ENCODE measurements around the gene DOCK6. TPM values are rescaled to one million over a fixed set of nuclear protein-coding genes. Genes with fewer than 3 reads are reported as not detected.

DOCK6 gene
- total RNA-seq, 1 donor from 2014 or later, result 95.3 TPM

DNA sequence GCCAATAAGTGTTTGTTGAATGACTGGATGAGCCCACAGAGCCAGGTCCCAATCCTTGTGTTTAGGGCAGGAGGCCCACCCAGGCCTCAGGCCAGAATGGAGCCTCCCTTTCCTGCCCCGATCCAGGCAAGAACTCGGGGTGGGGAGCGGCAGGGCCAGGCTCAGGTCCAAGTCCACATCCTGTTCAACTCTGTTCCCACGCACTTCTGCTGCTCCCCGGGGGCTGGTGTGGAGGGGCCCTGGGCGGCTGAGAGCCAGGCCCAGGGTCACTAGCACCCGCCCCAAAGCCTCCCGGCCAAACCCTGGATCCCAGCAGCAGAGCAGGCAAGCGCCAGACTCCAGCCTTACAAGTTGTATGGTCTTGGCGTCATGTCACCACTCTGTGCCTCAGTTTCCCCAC, 14.9 kb downstream of the DOCK6 start:
- DNase-seq, result peak; percentile 69

DNA sequence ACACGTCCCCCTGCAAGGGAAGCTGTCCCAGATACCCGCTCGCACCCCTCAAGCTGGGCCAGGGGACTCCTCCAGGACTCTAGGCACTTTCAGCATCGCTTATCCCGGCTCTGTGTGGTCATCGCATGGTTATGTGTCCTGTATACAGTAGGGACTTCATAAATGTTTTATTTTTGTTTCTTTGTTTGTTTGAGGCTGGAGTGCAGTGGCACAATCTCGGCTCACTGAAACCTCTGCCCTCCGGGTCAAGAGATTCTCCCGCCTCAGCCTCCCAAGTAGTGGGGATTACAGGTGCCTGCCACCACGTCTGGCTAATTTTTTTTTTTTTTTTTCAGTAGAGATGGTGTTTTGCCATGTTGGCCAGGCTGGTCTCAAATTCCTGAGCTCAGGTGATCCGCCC, 15.4 kb downstream of the DOCK6 start:
- no peak for DNase-seq

DNA sequence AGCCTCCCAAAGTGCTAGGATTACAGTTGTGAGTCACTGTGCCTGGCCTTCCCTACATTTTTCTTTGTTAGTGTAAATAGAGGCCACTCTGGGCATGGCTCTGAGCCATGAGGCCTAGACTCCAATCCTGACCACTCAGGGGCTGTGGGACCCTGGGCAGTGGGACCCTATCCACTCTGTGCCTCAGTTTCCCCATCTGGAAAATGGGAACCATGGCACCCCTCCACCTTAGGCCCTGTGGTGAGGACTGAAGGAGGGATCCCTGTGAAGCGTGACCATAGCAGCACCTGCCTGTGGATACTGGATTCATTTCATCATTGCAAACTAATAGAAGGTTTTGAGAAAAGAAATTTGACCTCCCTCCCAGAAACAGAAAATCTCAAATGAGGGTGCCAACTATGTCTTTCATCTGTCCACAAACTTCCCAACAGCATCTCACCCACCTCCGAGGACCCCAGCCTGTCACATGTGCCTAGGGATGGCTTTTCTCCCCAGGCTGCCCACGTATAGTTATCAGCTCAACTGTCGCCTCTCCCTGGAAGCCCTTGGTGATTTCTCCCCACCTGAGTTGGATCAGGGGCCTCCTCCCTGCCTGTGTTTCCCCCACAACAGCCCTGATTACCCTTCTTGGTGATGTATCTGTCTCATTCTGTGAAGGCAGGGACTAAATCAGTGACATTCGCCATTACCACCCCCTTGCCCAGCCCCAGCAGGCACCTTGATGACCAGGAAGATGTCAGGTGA, 17.3 kb downstream of the DOCK6 start:
- DNase-seq, result no peak

- DNase-seq, result no peak
Measured at GRCh38 chr19:11243798-11244169, 18.5 kb downstream of the DOCK6 start.

GRCh38 chr19:11242864-11243797, 19.2 kb downstream of the DOCK6 start:
- peak; percentile 96 for DNase-seq

DNA sequence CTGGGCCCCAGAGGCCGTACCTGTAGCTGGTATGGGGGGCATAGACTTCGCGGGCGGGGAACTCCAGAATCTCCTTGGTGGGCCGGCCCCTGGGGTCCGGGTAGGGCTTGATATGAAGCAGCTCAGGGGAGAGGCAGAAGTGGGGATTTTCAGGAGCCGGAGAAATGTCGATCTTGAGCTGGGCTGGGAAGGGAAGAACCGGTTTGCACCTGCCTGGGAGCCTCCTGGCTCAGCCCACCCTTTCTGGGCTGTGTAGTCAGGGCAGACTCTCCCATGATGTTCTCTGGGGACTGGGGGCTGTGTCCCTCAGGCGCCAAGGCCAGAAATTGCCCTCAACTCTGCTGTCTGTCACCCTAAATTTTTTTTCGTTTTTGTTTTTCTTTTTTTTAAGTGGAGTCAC, 20.3 kb downstream of the DOCK6 start:
- DNase-seq, result no peak

- DNase-seq, result no peak
Measured at GRCh38 chr19:11240008-11240444, 22.3 kb downstream of the DOCK6 start.

DNA sequence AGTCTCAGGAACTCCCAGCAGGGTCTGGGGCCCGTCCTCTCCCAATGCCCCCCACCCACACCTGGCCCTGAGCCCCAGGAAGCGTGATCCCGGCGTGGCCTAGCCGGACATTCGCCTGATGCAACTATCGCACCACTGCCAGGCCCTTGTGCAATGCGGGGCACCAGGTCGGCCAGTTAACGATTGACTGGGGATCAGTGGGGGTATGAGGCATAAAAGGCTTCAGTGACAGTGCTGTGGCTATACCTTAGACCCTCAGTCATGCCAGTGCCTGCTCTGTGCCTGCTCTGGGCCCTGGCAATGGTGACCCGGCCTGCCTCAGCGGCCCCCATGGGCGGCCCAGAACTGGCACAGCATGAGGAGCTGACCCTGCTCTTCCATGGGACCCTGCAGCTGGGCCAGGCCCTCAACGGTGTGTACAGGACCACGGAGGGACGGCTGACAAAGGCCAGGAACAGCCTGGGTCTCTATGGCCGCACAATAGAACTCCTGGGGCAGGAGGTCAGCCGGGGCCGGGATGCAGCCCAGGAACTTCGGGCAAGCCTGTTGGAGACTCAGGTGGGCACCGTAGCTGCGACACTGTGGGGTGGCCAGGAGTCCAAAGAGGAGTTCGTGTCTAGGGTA, 22.8 kb downstream of the DOCK6 start, which contains the start of gene ANGPTL8:
TSS of gene ANGPTL8 (plus strand) at position 243 of the 624 bp plus-strand sequence. CDS start at position 262, 19 bp downstream.
- DNase-seq, result no peak

DNA sequence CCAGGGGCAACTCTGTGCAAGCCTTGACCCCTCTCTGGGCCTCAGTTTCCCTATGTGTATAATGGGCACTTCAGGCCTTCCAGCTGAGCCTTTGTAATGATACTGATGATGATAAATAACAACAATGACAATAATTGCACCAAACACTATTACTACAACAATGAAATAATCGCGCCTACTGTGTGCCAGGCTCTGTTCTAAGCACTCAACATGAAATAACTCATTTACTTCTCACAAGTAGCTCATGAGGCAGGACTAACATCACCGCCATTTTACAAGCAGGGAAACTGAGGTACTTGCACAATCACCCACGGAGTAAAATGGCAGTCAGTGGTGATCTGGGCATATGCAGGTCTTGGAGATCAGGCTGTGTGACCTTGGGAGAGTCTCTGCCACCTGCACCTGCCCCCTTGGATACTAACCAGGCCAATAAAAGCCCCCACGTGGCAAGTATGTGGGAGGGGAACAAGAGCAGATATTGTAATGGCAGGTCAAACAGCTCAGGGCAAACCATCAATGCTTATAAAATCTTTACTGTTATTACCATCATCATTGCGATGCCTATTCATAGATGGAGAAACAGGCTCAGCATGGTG, 23.4 kb downstream of the DOCK6 start:
- no peak for DNase-seq

DNA sequence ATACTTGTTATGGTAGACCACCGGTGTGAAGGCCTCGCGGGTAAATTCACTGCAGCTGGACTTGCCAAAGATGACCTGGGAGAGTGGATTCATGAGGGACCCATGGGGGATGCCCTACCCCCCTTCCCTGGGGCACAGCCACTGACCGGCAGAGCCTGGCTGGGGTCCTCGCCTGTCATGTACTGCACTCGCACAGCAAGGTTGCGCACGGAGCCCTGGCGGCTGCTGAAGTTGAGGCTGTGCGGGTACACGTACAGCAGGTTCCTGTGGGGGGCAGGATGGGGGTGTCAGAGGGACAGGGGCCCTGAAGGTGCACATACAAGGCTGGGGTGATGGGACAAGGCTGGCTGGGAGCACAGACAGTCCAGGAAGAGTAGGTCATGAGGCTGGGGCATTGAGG, 24.3 kb downstream of the DOCK6 start:
- no peak for DNase-seq

GRCh38 chr19:11237321-11237720, 25.0 kb downstream of the DOCK6 start:
- DNase-seq, result no peak

- DNase-seq, result no peak
Measured at GRCh38 chr19:11236324-11237301, 25.7 kb downstream of the DOCK6 start.

DNA sequence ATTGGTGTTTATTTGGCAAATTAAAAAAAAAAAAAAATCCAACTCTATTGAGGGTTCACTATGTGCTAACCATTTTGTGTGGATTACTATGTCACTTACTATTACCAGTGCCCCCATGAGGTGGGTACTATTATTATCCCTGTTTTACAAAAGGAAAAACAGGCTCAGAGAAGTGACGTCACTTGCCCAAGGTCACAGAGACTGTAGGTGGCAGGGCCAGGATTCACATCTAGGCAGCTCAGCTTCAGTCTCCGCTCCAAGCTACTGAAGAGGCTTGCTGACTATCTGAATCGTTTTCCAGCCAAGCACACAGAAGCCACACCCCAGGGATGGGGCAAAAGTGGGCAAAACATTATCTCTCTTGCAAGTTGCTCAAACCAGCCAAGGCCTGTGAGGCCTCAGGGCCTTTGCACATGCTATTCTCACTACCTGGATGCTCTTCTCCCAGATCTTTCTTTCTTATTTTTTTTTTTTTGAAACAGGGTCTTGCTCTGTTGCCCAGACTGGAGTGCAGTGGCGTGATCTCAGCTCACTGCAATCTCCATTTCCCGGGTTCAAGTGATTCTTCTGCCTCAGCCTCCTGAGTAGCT, 27.7 kb downstream of the DOCK6 start:
- peak; percentile 49 for DNase-seq

- no peak for DNase-seq
Measured at GRCh38 chr19:11233073-11233472, 29.3 kb downstream of the DOCK6 start.

DNA sequence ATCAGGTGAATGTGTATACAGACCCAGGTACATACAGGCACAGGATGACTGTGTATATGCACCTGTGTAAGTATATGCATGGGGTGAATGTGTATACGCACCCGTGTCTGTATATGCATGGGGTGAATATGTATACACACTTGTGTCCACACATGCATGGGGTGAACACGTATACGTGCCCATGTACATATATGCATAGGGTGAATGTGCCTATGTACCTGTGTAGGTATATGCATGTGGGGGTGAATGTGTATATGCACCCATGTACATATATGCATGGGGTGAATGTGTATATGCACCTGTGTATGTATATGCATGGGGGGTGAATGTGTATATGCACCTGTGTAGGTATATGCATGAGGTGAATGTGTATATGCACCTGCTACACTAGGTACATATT, 29.8 kb downstream of the DOCK6 start:
- no peak for DNase-seq

- DNase-seq, result no peak
Measured at GRCh38 chr19:11230621-11231386, 31.5 kb downstream of the DOCK6 start.

GRCh38 chr19:11227195-11227886, 35.0 kb downstream of the DOCK6 start:
- peak; percentile 49 for DNase-seq

DNA sequence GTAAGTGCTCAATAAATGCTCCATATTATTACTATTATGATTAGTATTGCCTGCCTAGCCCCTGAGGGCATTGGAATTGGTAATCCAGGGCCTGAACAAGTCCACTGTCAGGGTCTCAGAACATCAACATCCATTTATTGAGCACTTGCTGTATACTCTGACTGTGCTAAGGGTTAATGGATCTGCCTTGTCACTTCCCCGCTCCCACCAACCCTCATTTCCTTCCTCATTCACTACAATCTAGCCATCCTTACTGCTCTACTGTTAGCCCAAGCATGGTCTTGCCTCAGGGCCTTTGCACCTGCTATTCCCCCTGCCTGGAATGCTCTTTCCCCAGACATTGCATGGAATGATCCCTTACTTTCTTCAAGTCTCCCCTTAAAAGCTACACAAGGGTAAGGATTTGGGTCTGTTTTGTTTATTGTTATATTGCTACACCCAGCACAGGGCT, 35.6 kb downstream of the DOCK6 start:
- DNase-seq, result no peak

GRCh38 chr19:11225815-11226214, 36.5 kb downstream of the DOCK6 start:
- DNase-seq, result no peak

- no peak for DNase-seq
Measured at GRCh38 chr19:11225172-11225571, 37.2 kb downstream of the DOCK6 start.

Data from dermis blood vessel endothelial cell (primary cell).